Measurements from ENCODE around the gene GPSM1.

GPSM1 gene

DNA sequence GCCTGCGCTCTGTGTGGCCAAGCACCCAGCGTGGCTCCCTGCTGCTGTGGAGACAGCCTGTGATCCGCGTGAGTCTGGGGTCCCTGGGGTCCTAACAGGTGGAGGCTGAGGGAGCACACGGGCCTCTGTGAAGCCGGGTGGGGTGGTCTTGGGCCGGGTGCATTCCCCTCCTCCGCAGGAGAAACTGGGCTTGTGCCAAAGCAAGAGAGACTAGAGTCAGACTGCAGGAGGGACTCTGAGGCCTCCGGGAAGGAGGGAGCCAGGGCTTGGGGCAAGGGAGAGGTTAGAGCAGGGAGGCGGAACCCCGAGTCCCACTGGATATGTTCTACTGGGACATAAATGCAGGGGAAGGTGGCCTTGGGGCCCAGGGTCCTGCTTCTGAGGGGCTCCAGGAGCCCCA, 25.7 kb downstream of the GPSM1 start:
- DNase-seq (ENCODE audit: low read depth, low spot score) = no peak
- CTCF ChIA-PET = interaction anchor here (0.8 to 5.9 kb wide), 2 partner anchors 11 to 40 kb away, joined by 3 to 32 read pairs; partner anchors contain the start of gene DNLZ
- H3K4me3 ChIP-seq (ENCODE audit: low read depth, low read length) = no peak overlapping the region
- TF ChIP-seq, protein P1, sequence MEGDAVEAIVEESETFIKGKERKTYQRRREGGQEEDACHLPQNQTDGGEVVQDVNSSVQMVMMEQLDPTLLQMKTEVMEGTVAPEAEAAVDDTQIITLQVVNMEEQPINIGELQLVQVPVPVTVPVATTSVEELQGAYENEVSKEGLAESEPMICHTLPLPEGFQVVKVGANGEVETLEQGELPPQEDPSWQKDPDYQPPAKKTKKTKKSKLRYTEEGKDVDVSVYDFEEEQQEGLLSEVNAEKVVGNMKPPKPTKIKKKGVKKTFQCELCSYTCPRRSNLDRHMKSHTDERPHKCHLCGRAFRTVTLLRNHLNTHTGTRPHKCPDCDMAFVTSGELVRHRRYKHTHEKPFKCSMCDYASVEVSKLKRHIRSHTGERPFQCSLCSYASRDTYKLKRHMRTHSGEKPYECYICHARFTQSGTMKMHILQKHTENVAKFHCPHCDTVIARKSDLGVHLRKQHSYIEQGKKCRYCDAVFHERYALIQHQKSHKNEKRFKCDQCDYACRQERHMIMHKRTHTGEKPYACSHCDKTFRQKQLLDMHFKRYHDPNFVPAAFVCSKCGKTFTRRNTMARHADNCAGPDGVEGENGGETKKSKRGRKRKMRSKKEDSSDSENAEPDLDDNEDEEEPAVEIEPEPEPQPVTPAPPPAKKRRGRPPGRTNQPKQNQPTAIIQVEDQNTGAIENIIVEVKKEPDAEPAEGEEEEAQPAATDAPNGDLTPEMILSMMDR (IDR thresholded peaks at IDR 0.05; ENCODE audit: insufficient read depth, low read length, missing control alignments) = no peak
- POLR2A ChIA-PET = interaction anchor here (0.5 to 1.9 kb wide), 2 partner anchors 10 to 14 kb away, joined by 3 to 15 read pairs; partner anchors contain the start of gene DNLZ

DNA sequence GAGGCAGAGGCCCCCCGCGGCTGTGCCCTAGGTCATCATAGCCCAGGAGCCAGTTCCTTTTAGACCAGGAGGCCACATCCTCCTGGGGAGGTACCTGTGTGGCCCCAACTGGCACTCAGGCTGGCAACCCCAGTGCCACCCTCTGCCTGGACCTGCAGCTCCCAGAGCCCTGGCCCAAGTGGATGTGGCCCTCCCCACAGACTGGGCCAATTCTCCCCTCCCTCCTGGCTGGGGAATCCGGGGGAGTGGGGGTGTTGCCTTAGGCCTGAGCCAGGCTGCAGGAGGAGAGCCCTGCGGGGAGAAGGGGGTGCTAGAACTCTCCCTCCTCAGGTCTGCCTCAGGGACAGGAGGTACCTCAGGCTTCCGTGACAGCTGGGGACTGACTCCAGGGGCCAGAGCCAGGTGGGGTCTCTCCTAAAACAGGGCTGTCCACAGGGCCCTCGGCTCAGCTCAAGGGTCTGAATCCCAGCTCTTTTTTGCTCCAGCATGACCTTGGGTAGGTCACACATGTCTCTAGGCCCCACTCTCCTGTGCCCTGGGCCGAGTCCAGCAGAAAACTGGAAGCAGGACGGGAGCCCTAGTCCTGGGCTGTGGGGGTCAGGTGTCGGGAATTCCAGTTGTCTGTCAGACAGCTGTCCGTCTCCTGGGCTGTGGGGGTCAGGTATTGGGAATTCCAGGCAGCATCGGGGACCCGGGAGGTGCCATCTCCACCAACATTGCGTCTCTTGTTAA, 26.6 kb downstream of the GPSM1 start:
- POLR2A ChIA-PET = interaction anchor here (1.3 to 1.9 kb wide), 2 partner anchors 8 to 9 kb away, joined by 5 to 15 read pairs; partner anchors contain the start of gene DNLZ
- TF ChIP-seq, protein P1 (IDR thresholded peaks at IDR 0.05; ENCODE audit: insufficient read depth, low read length, missing control alignments) = no peak
- no peak for DNase-seq (ENCODE audit: low read depth, low spot score)
- CTCF ChIA-PET = interaction anchor here (1.0 to 5.9 kb wide), 3 partner anchors 10 to 14 kb away, joined by 3 to 32 read pairs (median 6); partner anchors contain the start of gene DNLZ
- no peak overlapping the region for H3K4me3 ChIP-seq (ENCODE audit: low read depth, low read length)

DNA sequence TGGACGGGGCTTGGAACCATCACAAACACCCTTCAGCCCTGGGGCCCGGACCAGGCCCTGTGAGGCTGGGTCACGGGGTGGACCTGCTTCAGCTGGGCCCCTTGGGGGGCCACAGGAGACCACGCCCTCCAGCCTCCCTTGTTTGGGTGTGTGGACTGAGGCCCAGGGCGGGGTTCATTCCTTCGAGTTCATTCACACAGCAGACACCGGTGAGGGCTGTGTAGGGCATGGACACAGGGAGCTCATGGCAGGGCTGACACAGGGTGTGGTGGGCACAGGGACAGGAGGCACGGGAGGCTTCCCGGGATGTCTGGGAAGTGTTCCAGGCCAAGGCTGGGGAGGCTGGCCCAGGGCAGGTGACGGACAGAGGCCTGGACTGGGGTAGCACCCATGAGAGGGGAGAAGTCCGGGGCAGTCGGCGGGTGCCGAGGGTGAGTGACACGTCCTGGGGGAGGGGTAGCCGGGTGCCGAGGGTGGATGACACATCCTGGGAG, 27.3 kb downstream of the GPSM1 start:
- TF ChIP-seq, protein P1 (IDR thresholded peaks at IDR 0.05; ENCODE audit: insufficient read depth, low read length, missing control alignments) = no peak
- POLR2A ChIA-PET = interaction anchor here (1.3 to 1.9 kb wide), 2 partner anchors 8 to 9 kb away, joined by 5 to 15 read pairs; partner anchors contain the start of gene DNLZ
- CTCF ChIA-PET = interaction anchor here (1.0 to 5.9 kb wide), 3 partner anchors 10 to 15 kb away, joined by 3 to 32 read pairs (median 6); partner anchors contain the start of gene DNLZ
- H3K4me3 ChIP-seq (ENCODE audit: low read depth, low read length) = no peak overlapping the region
- DNase-seq (ENCODE audit: low read depth, low spot score) = no peak

DNA sequence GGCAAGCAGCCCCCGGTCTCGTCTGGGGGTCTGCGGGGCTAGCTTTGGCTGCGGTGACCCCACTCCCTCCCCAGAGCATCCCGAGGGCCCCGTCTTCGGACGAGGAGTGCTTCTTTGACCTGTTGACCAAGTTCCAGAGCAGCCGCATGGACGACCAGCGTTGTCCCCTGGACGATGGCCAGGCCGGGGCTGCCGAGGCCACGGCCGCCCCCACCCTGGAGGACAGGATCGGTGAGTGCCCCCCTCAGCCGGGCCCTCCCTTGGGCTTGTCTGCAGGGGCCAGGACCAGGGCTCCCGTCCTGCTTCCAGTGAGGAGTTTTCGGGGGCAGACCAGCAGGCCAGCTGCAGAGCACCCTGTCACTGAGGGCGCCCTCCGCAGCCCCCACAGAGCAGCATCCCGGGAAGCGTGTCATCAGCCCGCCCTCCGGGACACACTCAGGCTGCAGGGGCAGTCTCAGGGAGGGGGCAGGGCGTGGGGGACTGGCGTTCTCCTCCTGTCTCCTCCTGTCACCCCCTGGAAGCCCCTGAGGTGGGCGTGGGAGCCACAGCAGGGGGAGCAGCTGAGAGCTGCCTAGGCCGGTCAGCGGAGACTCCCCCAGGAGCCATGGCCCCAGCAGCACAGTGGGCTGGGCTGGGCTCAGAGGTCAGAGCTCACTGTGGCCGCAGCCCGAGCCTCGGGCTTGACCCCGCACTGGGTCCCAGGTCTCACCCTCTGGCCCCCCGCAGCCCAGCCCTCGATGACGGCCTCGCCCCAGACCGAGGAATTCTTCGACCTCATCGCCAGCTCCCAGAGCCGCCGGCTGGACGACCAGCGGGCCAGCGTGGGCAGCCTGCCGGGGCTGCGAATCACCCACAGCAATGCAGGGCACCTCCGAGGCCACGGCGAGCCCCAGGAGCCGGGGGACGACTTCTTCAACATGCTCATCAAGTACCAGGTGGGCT, 28.5 kb downstream of the GPSM1 start:
- CTCF ChIA-PET = interaction anchor here (5.9 kb wide), 1 partner anchor 9 kb away, joined by 32 read pairs; the partner anchor contains the start of gene DNLZ
- no peak for DNase-seq (ENCODE audit: low read depth, low spot score)
- TF ChIP-seq, protein P1 (IDR thresholded peaks at IDR 0.05; ENCODE audit: insufficient read depth, low read length, missing control alignments) = no peak
- no peak overlapping the region for H3K4me3 ChIP-seq (ENCODE audit: low read depth, low read length)
- POLR2A ChIA-PET = interaction anchor here (1.2 kb wide), 1 partner anchor 9 kb away, joined by 4 read pairs; no protein-coding TSS in a partner anchor

DNA sequence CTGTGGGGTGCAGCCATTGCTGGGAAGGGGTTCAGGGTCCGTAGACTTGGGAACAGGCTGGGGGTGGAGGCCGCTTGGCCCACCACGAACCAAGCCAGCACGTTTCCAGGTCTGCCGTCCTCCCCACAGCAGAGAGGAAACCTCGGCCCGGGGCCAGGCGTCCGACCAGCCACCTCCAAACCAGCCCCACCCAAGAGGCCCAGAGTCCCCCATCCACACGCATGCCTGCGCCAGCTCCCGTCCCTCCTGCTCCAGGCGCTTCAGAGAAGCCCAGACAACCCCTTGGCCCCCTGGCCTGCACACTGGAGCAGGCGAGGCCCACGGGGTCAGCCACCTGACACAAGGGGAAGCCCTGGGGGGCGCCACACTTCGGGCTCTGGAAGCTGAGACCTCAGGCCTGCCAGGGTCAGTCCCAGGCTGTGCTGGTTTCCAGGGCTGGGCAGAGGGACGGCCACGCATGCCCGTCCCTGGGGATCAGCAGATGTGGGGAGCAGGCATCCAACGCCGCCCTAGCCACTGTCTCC, 29.9 kb downstream of the GPSM1 start:
- TF ChIP-seq, protein P1 (IDR thresholded peaks at IDR 0.05; ENCODE audit: insufficient read depth, low read length, missing control alignments) = no peak
- H3K4me3 ChIP-seq (ENCODE audit: low read depth, low read length) = no peak overlapping the region
- ChIA-PET POLR2A (interaction anchor here (0.7 kb wide), 1 partner anchor 10 kb away, joined by 4 read pairs; no protein-coding TSS in a partner anchor), CTCF (interaction anchor here (2.1 to 5.9 kb wide), 2 partner anchors 7 to 45 kb away, joined by 8 to 32 read pairs; partner anchors contain the start of gene DNLZ)
- DNase-seq (ENCODE audit: low read depth, low spot score) = no peak
